PFSK-1 (cell line): ENCODE data around the gene MAP4.

Experiments
- FOXP2 ChIP-seq: optimal IDR thresholded peaks from 2 replicates; pipeline ENCODE3; 2011; ENCODE audit warnings: borderline replicate concordance, control low read depth, inconsistent platforms; ENCODE audit not compliant: insufficient read depth; ENCODE audit errors: extremely low read length, extremely low read depth
- POLR2AphosphoS5 ChIP-seq: IDR thresholded peaks from 2 replicates; pipeline ENCODE4 v1.6.1; 2012; ENCODE audit warnings: low read depth, mild to moderate bottlenecking, control low read depth, low read length, moderate library complexity
- SIN3A ChIP-seq: IDR thresholded peaks from 2 replicates; pipeline ENCODE4 v1.6.1; 2012; ENCODE audit warnings: mild to moderate bottlenecking, low read length, moderate library complexity, borderline replicate concordance; ENCODE audit not compliant: insufficient read depth
- TAF1 ChIP-seq: IDR thresholded peaks from 2 replicates; pipeline ENCODE4 v1.6.1; 2012; ENCODE audit warnings: low read length, control low read depth, borderline replicate concordance; ENCODE audit not compliant: insufficient read depth
- TF ChIP-seq, protein P1 (sequence below), 2 experiments: IDR thresholded peaks; 2 replicates each; pipeline versions ENCODE4 v1.6.1 to v1.8.0; 2011 to 2012; ENCODE audit warnings: low read depth in 2 of 2, low read length in 2 of 2, control low read depth in 1 of 2, inconsistent platforms in 1 of 2, mild to moderate bottlenecking in 1 of 2, moderate library complexity in 1 of 2; ENCODE audit not compliant: insufficient read depth in 1 of 2

MAP4 gene

DNA sequence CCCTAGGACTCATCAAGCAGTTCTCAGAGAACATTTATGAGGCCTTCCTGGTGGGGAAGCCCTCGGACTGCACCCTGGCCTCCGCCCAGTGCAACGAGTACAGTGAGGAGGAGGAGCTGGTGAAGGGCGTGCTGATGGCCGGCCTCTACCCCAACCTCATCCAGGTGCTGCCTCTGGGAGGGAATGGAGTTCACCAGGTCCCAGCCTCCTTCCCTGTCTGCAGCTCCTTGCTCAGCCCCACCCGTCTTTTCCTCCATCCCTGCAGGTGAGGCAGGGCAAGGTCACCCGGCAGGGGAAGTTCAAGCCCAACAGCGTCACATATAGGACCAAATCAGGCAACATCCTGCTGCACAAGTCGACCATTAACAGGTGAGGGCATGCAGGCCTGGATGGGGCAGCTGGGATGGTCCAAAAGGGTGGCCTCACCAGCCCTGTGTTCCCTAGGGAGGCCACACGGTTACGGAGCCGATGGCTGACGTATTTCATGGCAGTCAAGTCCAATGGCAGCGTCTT lies 167.0 kb downstream of the MAP4 start:
- no peak for TF ChIP-seq POLR2AphosphoS5
- TF ChIP-seq SIN3A, result no peak
- no peak for TF ChIP-seq TAF1
- TF ChIP-seq, protein P1, sequence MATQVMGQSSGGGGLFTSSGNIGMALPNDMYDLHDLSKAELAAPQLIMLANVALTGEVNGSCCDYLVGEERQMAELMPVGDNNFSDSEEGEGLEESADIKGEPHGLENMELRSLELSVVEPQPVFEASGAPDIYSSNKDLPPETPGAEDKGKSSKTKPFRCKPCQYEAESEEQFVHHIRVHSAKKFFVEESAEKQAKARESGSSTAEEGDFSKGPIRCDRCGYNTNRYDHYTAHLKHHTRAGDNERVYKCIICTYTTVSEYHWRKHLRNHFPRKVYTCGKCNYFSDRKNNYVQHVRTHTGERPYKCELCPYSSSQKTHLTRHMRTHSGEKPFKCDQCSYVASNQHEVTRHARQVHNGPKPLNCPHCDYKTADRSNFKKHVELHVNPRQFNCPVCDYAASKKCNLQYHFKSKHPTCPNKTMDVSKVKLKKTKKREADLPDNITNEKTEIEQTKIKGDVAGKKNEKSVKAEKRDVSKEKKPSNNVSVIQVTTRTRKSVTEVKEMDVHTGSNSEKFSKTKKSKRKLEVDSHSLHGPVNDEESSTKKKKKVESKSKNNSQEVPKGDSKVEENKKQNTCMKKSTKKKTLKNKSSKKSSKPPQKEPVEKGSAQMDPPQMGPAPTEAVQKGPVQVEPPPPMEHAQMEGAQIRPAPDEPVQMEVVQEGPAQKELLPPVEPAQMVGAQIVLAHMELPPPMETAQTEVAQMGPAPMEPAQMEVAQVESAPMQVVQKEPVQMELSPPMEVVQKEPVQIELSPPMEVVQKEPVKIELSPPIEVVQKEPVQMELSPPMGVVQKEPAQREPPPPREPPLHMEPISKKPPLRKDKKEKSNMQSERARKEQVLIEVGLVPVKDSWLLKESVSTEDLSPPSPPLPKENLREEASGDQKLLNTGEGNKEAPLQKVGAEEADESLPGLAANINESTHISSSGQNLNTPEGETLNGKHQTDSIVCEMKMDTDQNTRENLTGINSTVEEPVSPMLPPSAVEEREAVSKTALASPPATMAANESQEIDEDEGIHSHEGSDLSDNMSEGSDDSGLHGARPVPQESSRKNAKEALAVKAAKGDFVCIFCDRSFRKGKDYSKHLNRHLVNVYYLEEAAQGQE (IDR thresholded peaks at IDR 0.05; ENCODE audit: insufficient read depth in 1 of 2, low read depth in 2 of 2, low read length in 2 of 2), result no peak
- no peak for TF ChIP-seq FOXP2

DNA sequence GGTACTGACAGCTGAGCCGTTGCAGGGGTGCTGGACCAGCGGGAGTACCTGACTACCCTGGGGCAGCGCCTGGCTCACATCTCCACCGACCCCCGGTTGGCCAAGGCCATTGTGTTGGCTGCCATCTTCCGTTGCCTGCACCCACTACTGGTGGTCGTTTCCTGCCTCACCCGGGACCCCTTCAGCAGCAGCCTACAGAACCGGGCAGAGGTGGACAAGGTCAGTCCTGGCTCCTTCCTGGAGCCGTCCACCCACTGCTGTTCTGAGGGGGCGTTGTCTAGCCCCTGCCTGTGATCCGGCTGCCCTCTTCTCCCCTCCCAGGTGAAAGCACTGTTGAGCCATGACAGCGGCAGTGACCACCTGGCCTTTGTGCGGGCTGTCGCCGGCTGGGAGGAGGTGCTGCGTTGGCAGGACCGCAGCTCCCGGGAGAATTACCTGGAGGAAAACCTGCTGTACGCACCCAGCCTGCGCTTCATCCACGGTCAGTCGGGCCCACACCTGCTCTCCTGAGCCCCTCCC lies 167.6 kb downstream of the MAP4 start:
- TF ChIP-seq FOXP2 (no peak), TAF1 (no peak), SIN3A (no peak), POLR2AphosphoS5 (no peak; the same call in 1 of the 2 replicates)
- TF ChIP-seq, protein P1 (IDR thresholded peaks at IDR 0.05; ENCODE audit: insufficient read depth in 1 of 2, low read depth in 2 of 2, low read length in 2 of 2), result no peak

DNA sequence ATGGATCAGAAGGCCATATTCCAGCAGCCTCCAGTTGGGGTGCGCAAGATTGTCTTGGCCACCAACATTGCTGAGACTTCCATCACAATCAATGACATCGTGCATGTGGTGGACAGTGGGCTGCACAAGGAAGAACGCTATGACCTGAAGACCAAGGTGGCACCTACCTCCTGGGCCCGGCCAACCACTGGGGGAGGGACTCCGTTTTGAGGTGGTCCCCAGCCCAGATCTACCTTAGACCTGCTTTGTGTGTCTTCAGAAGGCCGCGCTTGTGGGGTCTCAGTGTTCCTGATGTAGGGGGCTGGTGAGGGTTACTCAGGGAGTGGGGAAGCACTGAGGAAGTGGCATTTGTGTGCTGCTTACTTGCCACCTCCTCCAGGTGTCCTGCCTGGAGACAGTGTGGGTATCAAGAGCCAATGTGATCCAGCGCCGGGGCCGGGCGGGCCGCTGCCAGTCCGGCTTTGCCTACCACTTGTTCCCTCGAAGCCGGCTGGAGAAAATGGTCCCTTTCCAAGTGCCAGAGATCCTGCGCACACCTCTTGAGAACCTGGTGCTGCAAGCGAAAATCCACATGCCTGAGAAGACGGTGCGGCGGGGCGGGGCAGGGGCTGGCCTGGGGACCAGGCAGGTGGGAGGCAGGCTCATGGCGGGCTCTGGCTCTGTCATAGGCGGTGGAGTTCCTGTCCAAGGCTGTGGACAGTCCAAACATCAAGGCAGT lies 168.3 kb downstream of the MAP4 start:
- TF ChIP-seq TAF1 (no peak), SIN3A (no peak), POLR2AphosphoS5 (no peak), FOXP2 (no peak)
- TF ChIP-seq, protein P1 (IDR thresholded peaks at IDR 0.05; ENCODE audit: insufficient read depth in 1 of 2, low read depth in 2 of 2, low read length in 2 of 2), result no peak

DNA sequence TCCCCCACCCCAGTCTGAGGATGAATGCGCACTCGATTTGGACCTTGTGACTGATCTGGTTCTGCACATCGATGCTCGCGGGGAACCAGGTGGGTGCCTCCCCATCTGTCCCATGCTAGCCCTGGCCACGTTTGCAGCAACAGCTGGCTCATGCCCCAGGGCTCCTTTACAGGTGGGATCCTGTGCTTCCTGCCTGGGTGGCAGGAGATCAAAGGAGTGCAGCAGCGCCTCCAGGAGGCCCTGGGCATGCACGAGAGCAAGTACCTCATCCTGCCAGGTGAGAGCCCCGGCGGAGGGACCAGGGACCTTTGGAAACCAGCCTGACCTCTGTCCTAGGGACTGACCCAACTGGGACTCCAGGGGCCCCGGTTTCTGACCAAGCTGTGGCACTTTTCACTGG lies 169.0 kb downstream of the MAP4 start:
- TF ChIP-seq TAF1 (no peak), FOXP2 (no peak), POLR2AphosphoS5 (no peak), SIN3A (no peak)
- TF ChIP-seq, protein P1 (IDR thresholded peaks at IDR 0.05; ENCODE audit: insufficient read depth in 1 of 2, low read depth in 2 of 2, low read length in 2 of 2), result no peak
